ENCODE measurements around the gene CD300LB. TPM values are rescaled to one million over a fixed set of nuclear protein-coding genes. Genes with fewer than 3 reads are reported as not detected.

The CD300LB gene
- total RNA-seq = not detected in 2 replicates

DNA sequence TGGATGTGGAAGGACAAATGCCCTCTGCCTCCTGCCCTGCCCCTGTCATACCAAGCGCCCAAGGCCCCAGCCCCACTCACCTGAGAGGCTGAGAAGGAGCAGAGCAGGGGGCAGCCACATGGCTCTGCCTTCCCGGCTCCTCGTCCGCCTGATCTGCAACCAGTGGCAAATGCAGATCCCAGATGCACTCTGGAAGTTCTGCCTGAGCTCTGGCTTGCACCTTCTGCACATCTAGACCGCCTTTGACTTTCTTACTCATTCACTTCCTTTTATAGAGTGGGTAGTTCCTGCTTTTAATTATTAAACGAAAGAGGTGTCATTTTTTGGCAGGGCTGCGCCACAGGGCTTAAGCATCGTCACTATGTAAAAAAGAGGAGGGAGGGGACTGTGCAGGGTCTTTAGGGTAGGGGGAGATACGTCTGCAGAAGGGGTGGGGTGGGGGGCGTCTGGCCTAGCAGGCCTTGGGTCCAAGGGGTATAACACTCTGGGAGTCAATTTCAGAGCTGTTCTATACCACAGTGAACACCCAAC, at the start of gene CD300LB:
CD300LB (minus strand) TSS at position 245 of the 531 bp plus-strand sequence; CDS start at position 120, 125 bp downstream.

DNA sequence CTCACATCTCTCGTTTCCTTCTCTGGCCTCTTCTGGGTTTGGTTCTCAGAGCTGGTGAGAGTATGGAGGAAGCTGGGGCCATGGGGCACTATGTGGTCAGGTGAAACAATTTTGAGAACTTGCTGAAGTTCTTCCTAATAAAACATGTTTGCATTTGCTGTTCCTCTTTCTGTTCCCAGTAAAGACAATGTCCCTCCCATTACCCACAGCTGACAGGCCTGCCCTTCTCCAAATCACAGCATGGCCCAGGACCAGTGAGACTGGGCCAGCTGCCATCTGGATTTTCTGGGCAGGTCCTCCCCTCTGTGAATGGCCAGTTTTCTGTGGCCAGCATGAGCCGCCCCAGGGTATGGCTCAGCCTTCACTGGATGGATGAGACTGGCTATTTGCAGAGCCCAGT, 36.1 kb upstream of the CD300LB start, which contains the start of gene CD300H:
CD300H (minus strand) TSS at position 113 of the 400 bp plus-strand sequence.

DNA sequence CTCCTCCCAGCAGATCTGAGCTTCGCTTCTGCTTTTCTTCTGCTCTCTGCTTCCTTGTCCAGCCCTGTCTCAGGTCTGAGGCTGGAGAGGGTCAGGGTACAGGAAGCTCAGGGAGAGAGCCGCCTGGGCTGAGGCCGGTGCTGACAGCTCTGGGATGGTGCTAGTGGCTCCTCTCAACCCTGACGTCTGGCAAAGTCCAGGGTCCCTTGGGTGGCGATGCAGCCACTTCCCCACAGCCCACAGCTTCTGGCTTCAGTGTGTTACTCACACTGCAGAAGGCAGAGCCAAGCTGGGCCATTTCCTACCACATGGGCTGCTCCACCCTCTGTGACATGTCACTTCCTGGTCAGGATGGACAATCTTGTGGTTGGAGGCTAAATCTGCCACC, 14.6 kb upstream of the CD300LB start, which contains the start of gene CD300C:
CD300C (minus strand) TSS at position 273 of the 388 bp plus-strand sequence. CDS start 333 bp downstream, outside the sequence.

Other genes with a start within 250 kb of the CD300LB start
- gene KIF19, start 205.2 kb downstream of the CD300LB start, total RNA-seq = 0.09 and 0.11 TPM in 2 replicates
- gene BTBD17, start 169.6 kb downstream of the CD300LB start, total RNA-seq = not detected in 2 replicates
- gene GPR142, start 164.0 kb downstream of the CD300LB start, total RNA-seq = not detected in 2 replicates
- gene GPRC5C, start 99.4 kb downstream of the CD300LB start, total RNA-seq = 3.9 and 14.3 TPM in 2 replicates
- gene CD300A, start 64.8 kb downstream of the CD300LB start, total RNA-seq = not detected in 2 replicates
- not detected in 2 replicates for gene CD300C, start 14.6 kb upstream of the CD300LB start, total RNA-seq
- not detected in 2 replicates for gene CD300H, start 36.0 kb upstream of the CD300LB start, total RNA-seq
- gene CD300LD, start 60.8 kb upstream of the CD300LB start, total RNA-seq = not detected in 2 replicates
- gene CD300E, start 92.3 kb upstream of the CD300LB start, total RNA-seq = not detected in 2 replicates
- gene CD300LF, start 181.4 kb upstream of the CD300LB start, total RNA-seq = not detected in 2 replicates
- 0.22 and 0.26 TPM in 2 replicates for gene RAB37, start 205.8 kb upstream of the CD300LB start, total RNA-seq
- 4.2 and 5.8 TPM in 2 replicates for gene NHERF1, start 217.2 kb upstream of the CD300LB start, total RNA-seq
- gene NAT9, start 244.9 kb upstream of the CD300LB start, total RNA-seq = 23.4 and 25.4 TPM in 2 replicates